ENCODE data around the gene CNTNAP5.

GRCh38 chr2:124318913-124319312 lies 293.8 kb downstream of the CNTNAP5 start:
- no peak for TF ChIP-seq EZH2phosphoT487 (IDR thresholded peaks at IDR 0.05)
- TF ChIP-seq CTCF (IDR thresholded peaks at IDR 0.05), result no peak
